Activated CD4-positive, alpha-beta T cell treated with anti-CD3 and anti-CD28 coated beads, Interleukin-2, amount 50 U/mL, for 1 hour (primary cell): ENCODE measurements around the gene DRD3.

Experiments
- DNase-seq: peaks from one replicate; pipeline ENCODE4 v3.0.0-alpha.2; 2020

Gene DRD3

GRCh38 chr3:114178770-114179368, at the start of gene DRD3:
Gene DRD3 (minus strand): TSS chr3:114179052. CDS start chr3:114171992, 7,060 bp downstream.
- DNase-seq, result no peak

GRCh38 chr3:114227076-114227475, 48.2 kb upstream of the DRD3 start:
- DNase-seq, result no peak

- no peak for DNase-seq
Measured at GRCh38 chr3:114226313-114226712, 47.5 kb upstream of the DRD3 start.

- DNase-seq, result no peak
Measured at GRCh38 chr3:114223143-114223542, 44.3 kb upstream of the DRD3 start.

- DNase-seq, result no peak
Measured at GRCh38 chr3:114221881-114222264, 43.0 kb upstream of the DRD3 start.

GRCh38 chr3:114221165-114221880, 42.5 kb upstream of the DRD3 start:
- DNase-seq, result peak; percentile 25

- no peak for DNase-seq
Measured at GRCh38 chr3:114219741-114220140, 40.9 kb upstream of the DRD3 start.

- no peak for DNase-seq
Measured at GRCh38 chr3:114218578-114219185, 39.8 kb upstream of the DRD3 start.

- no peak for DNase-seq
Measured at GRCh38 chr3:114218006-114218405, 39.2 kb upstream of the DRD3 start.

- no peak for DNase-seq
Measured at GRCh38 chr3:114217266-114217665, 38.4 kb upstream of the DRD3 start.

- no peak for DNase-seq
Measured at GRCh38 chr3:114216186-114216970, 37.5 kb upstream of the DRD3 start.

- DNase-seq, result peak; percentile 31
Measured at GRCh38 chr3:114214542-114215341, 35.9 kb upstream of the DRD3 start.

- peak; percentile 59 for DNase-seq
Measured at GRCh38 chr3:114213627-114214541, 35.0 kb upstream of the DRD3 start.

- DNase-seq, result no peak
Measured at GRCh38 chr3:114213292-114213626, 34.4 kb upstream of the DRD3 start.

GRCh38 chr3:114212646-114213045, 33.8 kb upstream of the DRD3 start:
- no peak for DNase-seq

GRCh38 chr3:114207768-114208167, 28.9 kb upstream of the DRD3 start:
- no peak for DNase-seq

- DNase-seq, result no peak
Measured at GRCh38 chr3:114206342-114206741, 27.5 kb upstream of the DRD3 start.

- no peak for DNase-seq
Measured at GRCh38 chr3:114205541-114205940, 26.7 kb upstream of the DRD3 start.

GRCh38 chr3:114194750-114195149, 15.9 kb upstream of the DRD3 start:
- no peak for DNase-seq

GRCh38 chr3:114192136-114192535, 13.3 kb upstream of the DRD3 start:
- no peak for DNase-seq

GRCh38 chr3:114186501-114186900, 7.6 kb upstream of the DRD3 start:
- no peak for DNase-seq

GRCh38 chr3:114179575-114179974, 723 bp upstream of the DRD3 start:
- DNase-seq, result no peak
